Ammon's horn (tissue), 1 donor: ENCODE measurements around the gene TRERF1.

ENCODE experiments used
- DNase-seq: peaks from one replicate; pipeline ENCODE4 v3.0.0-alpha.2; 2016; ENCODE audit warnings: low spot score

The TRERF1 gene

GRCh38 chr6:42271834-42272805, 179.6 kb downstream of the TRERF1 start:
- no peak for DNase-seq

GRCh38 chr6:42269974-42270510, 181.7 kb downstream of the TRERF1 start:
- DNase-seq: no peak

GRCh38 chr6:42269553-42269952, 182.2 kb downstream of the TRERF1 start:
- no peak for DNase-seq

GRCh38 chr6:42268835-42269204, 182.9 kb downstream of the TRERF1 start:
- DNase-seq: no peak

- no peak for DNase-seq
Observed at GRCh38 chr6:42268016-42268834, 183.5 kb downstream of the TRERF1 start.

- no peak for DNase-seq
Observed at GRCh38 chr6:42266538-42266937, 185.2 kb downstream of the TRERF1 start.

GRCh38 chr6:42264852-42265390, 186.8 kb downstream of the TRERF1 start:
- DNase-seq: no peak

- DNase-seq: no peak
Observed at GRCh38 chr6:42264162-42264851, 187.4 kb downstream of the TRERF1 start.

GRCh38 chr6:42263165-42263728, 188.5 kb downstream of the TRERF1 start:
- DNase-seq: no peak

GRCh38 chr6:42260972-42261371, 190.8 kb downstream of the TRERF1 start:
- DNase-seq: no peak

GRCh38 chr6:42260396-42260888, 191.3 kb downstream of the TRERF1 start:
- DNase-seq: no peak

- no peak for DNase-seq
Observed at GRCh38 chr6:42259841-42260395, 191.8 kb downstream of the TRERF1 start.

- no peak for DNase-seq
Observed at GRCh38 chr6:42259286-42259685, 192.4 kb downstream of the TRERF1 start.

- no peak for DNase-seq
Observed at GRCh38 chr6:42257614-42258013, 194.1 kb downstream of the TRERF1 start.

GRCh38 chr6:42257063-42257462, 194.7 kb downstream of the TRERF1 start:
- DNase-seq: no peak

GRCh38 chr6:42255050-42255449, 196.7 kb downstream of the TRERF1 start:
- no peak for DNase-seq

- no peak for DNase-seq
Observed at GRCh38 chr6:42254505-42254904, 197.2 kb downstream of the TRERF1 start.

- peak; percentile 37 for DNase-seq
Observed at GRCh38 chr6:42251911-42252637, 199.7 kb downstream of the TRERF1 start.

- DNase-seq: no peak
Observed at GRCh38 chr6:42251500-42251899, 200.2 kb downstream of the TRERF1 start.

GRCh38 chr6:42250274-42250931, 201.3 kb downstream of the TRERF1 start:
- DNase-seq: peak; percentile 40
